Measurements from ENCODE around the gene TMED7.

DNA sequence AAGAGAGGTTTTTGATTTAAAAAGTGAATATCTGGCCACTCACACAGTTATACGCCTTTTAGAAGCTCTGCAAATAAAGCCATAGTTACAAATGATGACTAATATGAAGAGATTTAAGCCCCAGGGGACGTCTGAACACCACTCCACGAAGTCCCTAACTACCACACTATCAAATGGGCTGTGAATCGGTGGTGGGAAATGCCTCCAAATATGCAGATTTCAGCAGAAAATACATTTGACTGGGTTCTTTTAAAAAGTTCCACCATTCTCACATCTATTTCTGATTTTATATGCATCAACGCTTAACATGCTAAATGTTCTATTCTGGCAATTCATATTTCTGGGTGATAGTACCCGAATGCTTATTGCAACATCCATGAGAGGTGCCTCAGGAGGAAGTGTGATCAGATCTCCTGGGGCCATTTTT lies 46.1 kb downstream of the TMED7 start:
- TF ChIP-seq CTCF (conservative IDR thresholded peaks at IDR 0.05 in 1 of 2, IDR thresholded peaks at IDR 0.05 in 1 of 2; ENCODE audit: extremely low read depth in 1 of 2, insufficient read depth in 1 of 2, low read depth in 1 of 2, low read length in 2 of 2) (no peak), EZH2 (IDR thresholded peaks at IDR 0.05; ENCODE audit: borderline replicate concordance, low read length) (no peak)

All from mammary epithelial cell (primary cell).